Vagina (tissue), 2 donors: ENCODE measurements around the gene ZSCAN21.

Experiments
- POLR2A ChIP-seq, 2 donors: fragments of 450-650 bp; IDR thresholded peaks; one replicate each; pipeline ENCODE4 v1.6.1; 2017; ENCODE audit warnings: antibody characterized with exemption in 2 of 2, mild to moderate bottlenecking in 2 of 2, moderate library complexity in 2 of 2
- TF ChIP-seq, protein P1 (sequence below), 3 experiments: fragments of 450-650 bp in 2 of 3; fragments of 200-600 bp in 1 of 3; sonication (generic) in 1 of 3; IDR thresholded peaks; one replicate each; pipeline ENCODE4 v1.5.1; 2017 to 2019; ENCODE audit warnings: antibody characterized with exemption in 3 of 3, mild to moderate bottlenecking in 2 of 3, moderate library complexity in 2 of 3

- TF ChIP-seq, protein P1, sequence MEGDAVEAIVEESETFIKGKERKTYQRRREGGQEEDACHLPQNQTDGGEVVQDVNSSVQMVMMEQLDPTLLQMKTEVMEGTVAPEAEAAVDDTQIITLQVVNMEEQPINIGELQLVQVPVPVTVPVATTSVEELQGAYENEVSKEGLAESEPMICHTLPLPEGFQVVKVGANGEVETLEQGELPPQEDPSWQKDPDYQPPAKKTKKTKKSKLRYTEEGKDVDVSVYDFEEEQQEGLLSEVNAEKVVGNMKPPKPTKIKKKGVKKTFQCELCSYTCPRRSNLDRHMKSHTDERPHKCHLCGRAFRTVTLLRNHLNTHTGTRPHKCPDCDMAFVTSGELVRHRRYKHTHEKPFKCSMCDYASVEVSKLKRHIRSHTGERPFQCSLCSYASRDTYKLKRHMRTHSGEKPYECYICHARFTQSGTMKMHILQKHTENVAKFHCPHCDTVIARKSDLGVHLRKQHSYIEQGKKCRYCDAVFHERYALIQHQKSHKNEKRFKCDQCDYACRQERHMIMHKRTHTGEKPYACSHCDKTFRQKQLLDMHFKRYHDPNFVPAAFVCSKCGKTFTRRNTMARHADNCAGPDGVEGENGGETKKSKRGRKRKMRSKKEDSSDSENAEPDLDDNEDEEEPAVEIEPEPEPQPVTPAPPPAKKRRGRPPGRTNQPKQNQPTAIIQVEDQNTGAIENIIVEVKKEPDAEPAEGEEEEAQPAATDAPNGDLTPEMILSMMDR (IDR thresholded peaks at IDR 0.05) = no peak
- no peak for TF ChIP-seq POLR2A (IDR thresholded peaks at IDR 0.05)
Measured at GRCh38 chr7:100051611-100052010, 2.0 kb downstream of the ZSCAN21 start.
